AG09319 (cell line): Measurements from ENCODE around the gene KIF13A.

Experiments
- DNase-seq: peaks from one replicate; pipeline ENCODE4 v3.0.0-alpha.2; 2010; ENCODE audit warnings: low read depth; ENCODE audit errors: extremely low read depth
- CTCF ChIP-seq: IDR thresholded peaks from 2 replicates; pipeline ENCODE4 v1.5.1; 2011; ENCODE audit warnings: low read depth, mild to moderate bottlenecking, inconsistent platforms, low read length, moderate library complexity

The KIF13A gene

GRCh38 chr6:17928514-17929430 lies 58.7 kb downstream of the KIF13A start:
- DNase-seq, result no peak
- no peak for TF ChIP-seq CTCF

DNA sequence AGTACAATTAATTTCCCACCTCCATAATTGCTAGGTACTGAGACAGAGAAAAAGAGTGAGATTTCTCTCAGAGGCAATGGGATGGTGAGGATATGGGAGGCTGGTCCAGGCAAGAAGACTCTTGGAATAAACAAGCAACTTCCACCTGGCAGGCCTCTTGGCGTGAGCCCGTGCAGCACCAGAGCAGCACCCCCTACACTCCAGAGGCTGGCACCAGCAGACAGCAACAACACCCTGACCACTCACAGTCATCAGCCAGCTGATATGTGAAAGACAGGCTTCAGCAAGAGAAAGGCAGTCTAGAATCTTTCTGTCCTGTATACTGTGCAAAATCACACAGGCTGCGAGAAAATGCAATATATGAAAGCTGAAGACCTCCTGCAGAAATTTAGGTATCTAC lies 59.7 kb downstream of the KIF13A start:
- no peak for TF ChIP-seq CTCF
- no peak for DNase-seq

GRCh38 chr6:17923401-17923863 lies 64.0 kb downstream of the KIF13A start:
- no peak for DNase-seq
- no peak for TF ChIP-seq CTCF

- TF ChIP-seq CTCF, result no peak
Measured at GRCh38 chr6:17921454-17921853, 66.0 kb downstream of the KIF13A start.

DNA sequence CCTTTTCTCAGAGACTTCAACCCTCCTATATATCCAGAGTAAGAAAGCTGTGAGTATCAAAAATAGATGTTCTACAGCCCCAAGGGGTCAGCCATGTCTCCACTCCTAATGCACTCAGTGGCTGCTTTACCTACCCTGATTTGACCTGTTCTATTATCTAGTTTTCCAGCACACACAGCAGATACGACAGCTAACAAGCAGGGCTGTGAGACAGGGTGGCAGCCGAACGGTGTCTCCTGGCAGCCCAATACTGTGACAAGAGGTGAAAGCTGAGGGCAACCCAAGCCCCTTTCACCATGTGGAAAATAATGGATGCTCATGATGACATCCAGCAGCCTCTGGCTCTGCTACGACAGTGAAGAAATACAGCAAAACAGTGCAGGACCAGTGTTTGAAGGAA lies 67.9 kb downstream of the KIF13A start:
- no peak for DNase-seq
- TF ChIP-seq CTCF, result no peak

More at GRCh38 chr6:17921454-17921853, 66.0 kb downstream of the KIF13A start:
- no peak for DNase-seq

DNA sequence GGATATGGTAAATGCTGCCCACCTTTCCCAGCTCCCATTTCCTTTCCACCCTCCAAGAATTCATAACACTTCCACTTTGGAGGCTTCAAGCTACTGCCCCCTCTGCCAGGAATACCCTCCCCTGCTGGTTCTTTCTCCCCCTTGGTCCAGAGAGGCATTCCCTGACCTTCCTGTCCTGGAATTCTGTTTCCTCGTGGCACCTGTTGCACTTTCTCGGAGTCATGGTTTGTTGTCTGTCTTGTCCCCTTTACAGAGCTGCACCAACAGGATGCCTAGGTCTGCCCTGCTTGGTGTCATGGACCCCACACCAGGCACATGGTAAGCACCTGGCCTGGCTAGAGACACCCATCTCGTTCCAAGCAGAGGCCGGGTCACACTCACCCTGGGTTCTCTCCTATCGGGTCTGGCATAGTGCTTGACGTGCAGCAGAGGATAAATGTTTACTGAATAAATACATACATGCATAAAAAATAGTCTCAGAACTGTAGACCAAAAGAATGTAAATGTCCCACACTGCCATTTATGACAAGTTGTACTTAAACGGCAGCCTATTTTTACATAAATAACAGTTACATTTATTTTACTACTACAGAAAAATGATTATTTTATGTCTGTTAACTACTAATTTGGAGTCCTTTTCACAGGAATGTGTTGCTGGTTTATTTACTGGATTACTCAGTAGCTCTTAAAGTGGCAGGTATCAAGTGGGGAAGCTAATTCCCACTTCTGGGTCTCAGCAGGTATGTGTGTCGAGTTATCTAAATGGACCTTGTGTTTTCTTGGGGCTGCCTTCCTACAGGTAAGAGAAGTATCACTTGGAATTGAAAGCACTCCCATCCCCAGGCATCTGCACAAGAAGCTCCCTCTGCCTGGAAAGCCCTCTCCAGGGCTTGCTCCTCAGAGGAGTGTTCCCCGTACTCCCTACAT lies 69.3 kb downstream of the KIF13A start:
- no peak for TF ChIP-seq CTCF
- DNase-seq, result no peak
